HPDE6-E6E7 (cell line): ENCODE results near the gene PGF.
"Not testable (repeated sequence)": the region's sequence is repeated elsewhere in the genome, so short reads cannot be mapped to it uniquely, and the experiment has no call there.

Experiments
- DNase-seq: peaks from one replicate; pipeline ENCODE4 v3.0.0; 2011; ENCODE audit warnings: missing footprints; ENCODE audit errors: extremely low spot score

The PGF gene

GRCh38 chr14:74942181-74942580, 13.2 kb downstream of the PGF start:
- no peak for DNase-seq

GRCh38 chr14:74941676-74942097, 13.7 kb downstream of the PGF start:
- no peak for DNase-seq

- DNase-seq = no peak
Measured at GRCh38 chr14:74940956-74941565, 14.3 kb downstream of the PGF start.

- no peak for DNase-seq
Measured at GRCh38 chr14:74938531-74939495, 16.6 kb downstream of the PGF start.

GRCh38 chr14:74937171-74937570, 18.2 kb downstream of the PGF start:
- no peak for DNase-seq

- no peak for DNase-seq
Measured at GRCh38 chr14:74936731-74937130, 18.7 kb downstream of the PGF start.

GRCh38 chr14:74936151-74936550, 19.2 kb downstream of the PGF start:
- no peak for DNase-seq

GRCh38 chr14:74935360-74935680, 20.1 kb downstream of the PGF start:
- no peak for DNase-seq

- no peak for DNase-seq
Measured at GRCh38 chr14:74934476-74935359, 20.7 kb downstream of the PGF start.

GRCh38 chr14:74934041-74934440, 21.4 kb downstream of the PGF start:
- no peak for DNase-seq

- not testable (repeated sequence) for DNase-seq
Measured at GRCh38 chr14:74932936-74933335, 22.5 kb downstream of the PGF start.

- no peak for DNase-seq
Measured at GRCh38 chr14:74932401-74932901, 22.9 kb downstream of the PGF start.

- DNase-seq = not testable (repeated sequence)
Measured at GRCh38 chr14:74931744-74932143, 23.7 kb downstream of the PGF start.

- DNase-seq = no peak
Measured at GRCh38 chr14:74929242-74929641, 26.2 kb downstream of the PGF start.

- DNase-seq = no peak
Measured at GRCh38 chr14:74927225-74927624, 28.2 kb downstream of the PGF start.

GRCh38 chr14:74924061-74924460, 31.3 kb downstream of the PGF start:
- no peak for DNase-seq

- DNase-seq = peak; percentile 93
Measured at GRCh38 chr14:74922752-74923401, 32.5 kb downstream of the PGF start, which contains the start of gene RPS6KL1. Gene RPS6KL1 (minus strand): TSS chr14:74923260. CDS start chr14:74921541, 1,719 bp downstream.

GRCh38 chr14:74921987-74922751, 33.2 kb downstream of the PGF start:
- no peak for DNase-seq

GRCh38 chr14:74921053-74921620, 34.3 kb downstream of the PGF start:
- no peak for DNase-seq

- DNase-seq = no peak
Measured at GRCh38 chr14:74920281-74920680, 35.1 kb downstream of the PGF start.
